Fibroblast of skin of left biceps (primary cell): Measurements from ENCODE around the gene FGF19.

ENCODE experiments used
- DNase-seq, 2 experiments: peaks; one replicate each; pipeline ENCODE4 v3.0.0-alpha.2; 2013; ENCODE audit warnings: low read depth in 2 of 2

Gene FGF19

DNA sequence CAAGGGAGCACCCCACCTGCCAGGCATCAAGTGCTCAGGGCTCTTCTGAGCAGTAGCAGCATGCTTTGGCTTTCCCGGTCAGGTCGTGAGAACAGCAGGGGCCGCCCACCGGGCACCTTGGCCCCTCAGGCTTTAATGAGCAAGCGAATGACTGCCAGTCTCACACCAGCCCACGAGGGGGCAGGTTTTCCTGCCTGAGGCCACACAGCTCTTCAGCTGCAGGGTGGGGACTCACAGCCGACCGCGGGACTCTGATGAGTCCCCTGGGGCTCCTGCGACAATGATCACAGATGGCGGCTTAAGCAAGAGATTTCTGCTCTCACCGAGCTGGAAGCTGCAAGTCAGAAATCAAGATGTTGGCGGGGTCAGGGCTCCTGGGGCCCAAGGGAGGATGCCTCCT lies 14.3 kb upstream of the FGF19 start:
- DNase-seq: no peak

DNA sequence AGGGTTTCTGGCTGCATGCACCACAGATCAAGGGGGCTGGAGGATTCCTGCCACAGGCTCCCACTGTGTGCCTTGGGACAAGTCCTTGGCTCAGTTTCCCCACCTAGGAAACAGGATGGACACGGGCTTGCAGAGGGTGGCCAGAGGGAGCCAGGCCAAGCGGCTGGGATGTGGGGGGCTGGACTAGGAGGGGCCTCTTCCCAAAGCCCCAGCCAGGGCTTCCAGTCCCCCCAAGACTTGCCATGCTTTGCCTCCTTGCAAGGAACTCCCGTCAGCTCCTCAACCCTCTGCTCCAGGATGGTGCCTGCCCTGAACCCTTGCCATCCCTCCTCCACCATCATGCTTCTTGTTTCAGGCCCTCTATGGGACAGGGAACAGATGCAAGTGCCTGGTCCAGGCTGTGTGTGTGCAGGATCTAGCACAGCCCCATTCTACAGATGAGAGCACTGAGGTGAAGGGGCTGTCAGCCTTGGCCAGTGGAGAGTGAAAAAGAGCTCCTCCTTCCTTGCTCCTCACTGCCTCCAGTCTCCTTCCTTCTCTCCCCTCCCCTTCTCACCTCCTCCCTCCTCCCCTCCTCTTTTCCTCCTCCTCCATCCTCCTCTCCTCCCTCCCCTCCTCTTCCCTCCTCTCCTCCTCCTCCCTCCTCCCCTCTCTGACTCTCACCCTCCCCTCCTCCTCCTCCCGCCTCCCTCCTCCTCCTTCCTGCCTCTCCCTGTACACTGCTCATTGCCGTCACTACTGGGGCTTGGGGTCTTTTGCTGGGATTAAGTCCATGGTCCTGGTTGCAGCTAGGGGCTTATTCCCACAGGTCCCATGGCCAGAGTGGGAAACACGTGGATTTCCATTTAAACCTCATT lies 13.3 kb upstream of the FGF19 start:
- DNase-seq: no peak

DNA sequence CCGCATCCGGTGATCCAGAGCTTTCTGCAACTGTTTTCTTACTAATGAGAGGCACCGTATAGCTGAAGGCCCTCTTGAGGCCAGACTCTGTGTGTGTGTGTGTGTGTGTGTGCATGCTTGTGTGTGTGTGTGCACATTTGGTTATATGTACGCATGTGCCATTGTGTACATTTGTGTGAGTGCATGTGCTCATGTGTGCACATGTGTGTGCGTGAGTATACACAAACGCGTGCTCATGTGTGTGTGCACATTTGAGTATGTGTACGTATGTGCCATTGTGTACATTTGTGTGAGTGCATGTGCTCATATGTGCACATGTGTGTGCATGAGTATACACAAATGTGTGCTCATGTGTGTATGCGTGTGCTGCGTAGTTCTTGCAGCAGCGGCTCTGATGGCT lies 12.3 kb upstream of the FGF19 start:
- DNase-seq: no peak

DNA sequence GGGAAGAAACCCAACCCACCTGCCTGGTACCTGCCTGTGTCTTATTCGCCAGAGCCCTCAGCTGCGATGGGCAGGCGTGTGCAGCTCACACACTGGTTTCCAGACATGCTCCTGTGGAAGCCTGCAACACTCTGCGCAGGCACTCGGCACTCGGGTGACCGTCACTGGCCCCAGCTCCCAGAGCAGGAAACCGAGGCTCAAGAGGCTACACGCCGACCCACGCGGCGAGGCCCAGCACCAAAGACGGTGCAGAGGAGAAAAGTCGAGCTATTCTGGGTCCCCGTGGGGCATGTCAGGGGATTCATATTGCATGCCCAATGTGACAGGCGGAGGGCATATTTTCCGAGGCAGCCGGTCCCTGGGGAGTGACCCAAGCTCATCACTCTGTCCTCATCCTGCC lies 11.6 kb upstream of the FGF19 start:
- DNase-seq: no peak

DNA sequence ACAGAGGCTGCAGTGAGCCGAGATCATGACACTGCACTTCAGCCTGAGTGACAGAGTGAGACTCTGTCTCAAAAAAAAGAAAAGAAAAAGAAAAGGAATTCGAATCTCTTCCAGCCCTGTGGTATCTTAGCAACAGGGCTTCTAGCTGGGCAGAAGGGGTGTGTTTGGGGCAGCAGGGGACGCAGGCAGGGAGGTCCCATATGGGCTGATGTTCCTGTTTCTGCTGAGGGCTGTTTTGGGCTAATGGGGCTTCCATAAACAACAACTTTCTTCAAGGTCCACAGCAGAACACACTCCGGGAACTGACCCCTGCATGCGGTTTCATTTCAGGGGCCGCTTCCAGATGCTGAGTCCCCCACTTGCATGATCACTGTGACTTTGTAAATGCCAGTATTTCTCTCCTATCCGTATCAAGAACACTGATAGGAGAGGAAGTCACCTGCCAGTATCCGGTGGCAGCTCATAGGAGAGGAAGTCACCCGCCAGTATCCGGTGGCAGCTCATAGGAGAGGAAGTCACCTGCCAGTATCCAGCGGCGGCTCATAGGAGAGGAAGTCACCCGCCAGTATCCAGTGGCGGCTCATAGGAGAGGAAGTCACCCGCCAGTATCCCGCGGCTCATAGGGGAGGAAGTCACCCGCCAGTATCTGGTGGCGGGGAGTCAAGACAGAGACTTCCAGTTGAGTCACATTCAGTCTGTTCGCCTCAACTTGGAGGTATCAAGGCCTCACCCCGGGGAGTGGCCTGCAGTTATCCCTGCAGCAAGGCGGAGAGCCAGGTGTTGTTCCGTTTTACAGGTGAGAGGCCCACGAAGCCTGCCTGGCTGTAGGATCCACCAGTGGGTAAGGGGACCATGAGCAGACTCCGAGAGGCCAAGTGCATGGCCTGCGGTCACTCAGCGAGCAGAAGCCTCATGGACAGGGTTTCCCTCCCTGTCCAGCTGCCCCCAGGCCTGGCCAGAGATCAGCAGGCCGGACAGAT lies 8.3 kb upstream of the FGF19 start:
- no peak for DNase-seq

DNA sequence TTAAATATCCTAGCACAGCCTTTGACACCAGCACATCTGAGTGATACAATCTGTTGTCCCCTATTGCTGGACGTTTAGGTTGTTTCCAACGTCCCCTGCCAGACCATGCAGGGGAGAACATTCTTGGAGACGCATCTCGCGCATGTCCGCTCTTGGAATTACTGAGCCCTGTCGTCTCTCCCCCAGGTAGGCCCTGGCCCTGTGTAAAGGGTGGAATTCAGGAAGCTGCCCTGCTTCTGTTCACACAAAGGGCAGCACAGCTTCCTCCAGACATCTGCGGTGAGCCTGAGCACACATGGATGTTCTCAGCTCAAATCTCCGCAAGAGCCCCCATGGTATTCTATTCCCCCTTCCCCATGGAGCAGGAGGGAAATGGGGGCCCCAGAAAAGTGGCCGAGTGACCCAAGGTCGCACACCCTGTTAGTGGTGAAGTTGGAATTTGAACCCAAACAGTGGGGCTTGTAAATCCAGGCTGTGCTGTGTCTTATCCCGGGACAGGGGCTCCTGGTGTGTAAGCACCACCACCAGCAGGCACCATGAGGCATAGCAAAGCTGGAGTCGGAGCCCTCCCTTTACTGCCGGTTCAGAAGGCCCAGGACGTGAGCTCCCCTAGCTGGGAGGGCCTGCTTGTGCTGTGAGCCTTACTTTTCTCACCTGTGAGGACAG lies 5.0 kb upstream of the FGF19 start:
- no peak for DNase-seq

DNA sequence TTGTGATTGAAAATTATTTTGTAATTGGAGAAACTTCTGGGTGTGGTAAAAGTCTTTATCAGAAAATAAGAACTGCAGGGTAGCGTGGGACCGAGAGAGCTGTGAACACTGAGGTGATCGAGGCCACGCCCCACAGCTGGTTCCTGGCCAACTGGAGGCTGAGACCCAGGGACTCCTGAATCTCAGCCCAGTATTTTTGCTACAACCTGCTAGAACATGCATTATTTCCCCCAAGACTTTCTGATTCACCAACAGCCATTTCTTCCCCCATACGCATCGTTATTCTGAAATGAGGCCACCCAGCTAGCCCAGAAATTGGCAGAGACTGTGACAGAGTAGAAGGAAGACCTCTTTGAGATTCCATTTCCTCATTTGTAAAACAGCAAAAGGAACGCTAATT lies 3.4 kb upstream of the FGF19 start:
- no peak for DNase-seq

DNA sequence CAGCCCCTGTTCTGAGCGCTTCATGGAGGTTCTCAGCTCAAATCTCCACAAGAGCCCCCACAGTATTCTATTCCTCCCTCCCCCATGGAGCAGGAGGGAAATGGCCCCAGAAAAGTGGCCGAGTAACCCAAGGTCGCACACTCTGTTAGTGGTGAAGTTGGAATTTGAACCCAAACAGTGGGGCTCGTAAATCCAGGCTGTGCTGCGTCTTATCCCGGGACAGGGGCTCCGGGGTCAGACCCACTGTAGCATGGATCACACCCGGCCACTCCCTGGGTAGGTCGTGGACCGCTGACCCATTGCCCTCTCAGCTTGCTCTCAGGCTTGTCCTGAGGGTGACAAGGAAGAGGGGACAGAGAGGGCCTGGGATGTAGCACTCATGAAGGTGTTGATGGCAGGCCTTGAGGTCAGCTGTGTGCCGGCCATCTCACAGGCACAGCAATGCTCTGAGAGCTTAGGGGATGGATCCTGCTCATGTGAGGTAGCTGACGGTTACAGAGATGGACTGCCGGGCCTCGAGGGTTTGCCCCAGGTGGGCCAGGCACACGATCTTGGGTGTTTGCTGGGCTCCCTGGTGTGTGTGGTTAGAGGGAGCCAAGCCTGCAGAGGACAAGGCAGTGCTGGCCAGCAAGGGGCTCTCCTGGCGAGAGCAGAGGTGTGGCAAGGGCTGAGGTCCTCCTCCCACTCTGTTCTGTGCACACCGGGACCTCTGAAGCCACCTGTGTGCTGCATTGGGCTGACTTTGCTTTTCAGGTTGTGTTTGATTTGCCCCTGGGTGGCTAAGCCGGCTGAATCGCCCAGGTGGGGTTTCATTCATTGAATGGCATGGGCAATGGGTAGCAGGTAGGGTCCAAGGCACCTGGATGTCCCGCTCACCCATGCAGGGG lies 2.3 kb upstream of the FGF19 start:
- no peak for DNase-seq

DNA sequence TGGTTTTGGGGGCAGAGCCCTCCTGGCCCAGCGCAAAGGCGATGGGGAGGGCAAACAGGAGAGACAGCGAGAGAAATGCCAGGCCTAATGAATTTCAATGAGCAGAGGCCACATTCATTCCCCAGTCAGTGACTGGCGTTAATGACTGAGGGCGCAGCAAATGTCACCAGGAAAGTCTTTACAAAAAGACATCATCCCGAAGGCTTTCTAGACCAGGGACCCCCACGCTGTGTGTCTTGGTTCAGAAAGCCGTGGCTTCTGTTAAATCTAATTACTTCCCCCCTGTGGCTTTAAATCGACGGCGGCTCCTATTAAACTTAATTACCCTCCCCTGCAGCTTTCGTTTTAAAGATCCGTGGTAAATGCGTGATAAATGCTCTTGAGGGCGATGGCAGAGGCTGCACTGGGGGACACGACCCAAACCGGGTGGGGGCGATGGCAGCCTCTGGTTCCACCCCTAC lies 1.6 kb upstream of the FGF19 start:
- DNase-seq: no peak

DNA sequence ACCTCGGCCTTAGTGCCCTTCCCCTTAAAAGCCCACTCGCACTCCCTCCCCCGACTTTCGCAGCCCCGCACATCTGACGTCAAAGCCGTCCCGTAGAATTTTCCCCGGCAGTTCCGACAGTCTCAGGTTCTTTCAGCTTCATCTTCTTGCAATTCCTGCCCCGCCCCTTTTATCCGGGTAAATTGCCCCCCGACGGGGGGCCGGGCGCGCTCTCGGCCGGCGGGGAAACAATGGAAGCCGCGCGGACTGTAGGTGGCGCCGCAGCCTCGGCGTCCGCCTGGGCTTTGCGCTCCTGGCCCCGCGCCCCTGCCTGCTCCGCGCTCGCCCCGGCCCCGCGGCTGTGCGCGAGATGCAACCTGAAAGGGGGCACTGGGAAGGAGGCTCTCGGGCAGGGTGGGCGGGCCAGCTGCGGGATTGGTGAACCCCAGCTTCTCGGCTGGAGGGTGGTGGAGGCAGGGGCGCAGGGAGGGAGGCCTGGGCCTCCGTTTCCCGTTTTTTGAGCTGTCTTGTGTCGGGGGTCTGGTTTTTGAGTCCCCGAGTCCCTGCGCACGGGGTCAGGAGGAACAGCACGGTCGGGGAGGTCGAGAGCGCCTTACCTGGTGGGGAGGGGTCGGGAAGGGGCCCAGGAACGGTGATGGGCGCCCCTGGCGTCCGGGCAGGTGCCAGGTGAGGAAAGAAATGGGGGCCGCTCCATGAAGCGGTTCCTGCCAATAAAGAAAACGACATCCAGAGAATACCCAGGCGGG lies 859 bp upstream of the FGF19 start:
- DNase-seq: no peak

DNA sequence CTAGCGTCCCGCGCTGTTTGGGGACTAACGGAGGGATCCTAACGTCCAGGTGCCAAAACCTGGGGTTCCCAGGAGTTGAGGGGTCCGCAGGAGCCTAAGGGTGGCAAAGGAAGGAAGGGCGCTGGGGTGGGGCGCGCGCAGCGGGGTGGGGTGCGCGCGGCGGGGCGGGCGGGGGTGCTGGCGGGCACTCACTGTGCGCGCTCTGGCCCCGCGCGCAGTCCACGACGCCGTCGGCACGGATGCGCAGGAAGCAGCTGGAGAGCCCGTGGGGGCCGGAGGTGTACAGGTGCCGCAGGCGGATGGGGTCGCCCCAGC lies 412 bp downstream of the FGF19 start:
- no peak for DNase-seq

DNA sequence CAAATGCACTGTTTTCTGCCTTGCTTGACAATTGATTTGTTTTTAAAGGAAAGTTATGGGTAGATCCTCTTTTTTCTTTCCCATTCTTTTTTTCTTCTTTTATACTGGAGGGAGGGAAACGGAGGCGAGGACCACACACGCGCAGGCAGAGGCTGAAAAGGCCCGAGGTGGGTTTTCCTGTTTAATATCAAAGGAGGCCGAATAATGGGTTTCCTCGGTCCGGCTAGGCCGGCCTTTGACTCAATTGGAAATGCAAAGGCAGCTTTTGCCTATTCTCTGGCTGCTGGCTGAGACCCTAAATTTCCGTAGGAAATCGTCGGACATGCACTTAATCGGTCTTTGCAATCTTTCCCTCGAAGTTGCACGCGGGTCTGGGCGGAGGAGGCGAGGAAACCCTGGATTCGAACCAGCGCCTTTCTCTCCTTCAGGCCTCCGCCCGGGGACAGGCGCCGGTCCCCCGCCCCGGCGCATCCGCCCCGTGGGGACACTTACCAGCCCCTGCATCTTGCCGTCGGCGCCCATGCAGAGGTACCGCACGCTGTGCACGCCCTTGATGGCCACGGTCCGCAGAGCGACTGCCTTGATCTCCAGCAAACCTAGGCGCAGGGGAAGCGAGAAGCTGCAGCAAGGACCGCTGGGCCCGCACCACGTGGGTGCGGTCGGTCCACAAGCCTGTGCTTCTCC lies 911 bp downstream of the FGF19 start:
- no peak for DNase-seq

DNA sequence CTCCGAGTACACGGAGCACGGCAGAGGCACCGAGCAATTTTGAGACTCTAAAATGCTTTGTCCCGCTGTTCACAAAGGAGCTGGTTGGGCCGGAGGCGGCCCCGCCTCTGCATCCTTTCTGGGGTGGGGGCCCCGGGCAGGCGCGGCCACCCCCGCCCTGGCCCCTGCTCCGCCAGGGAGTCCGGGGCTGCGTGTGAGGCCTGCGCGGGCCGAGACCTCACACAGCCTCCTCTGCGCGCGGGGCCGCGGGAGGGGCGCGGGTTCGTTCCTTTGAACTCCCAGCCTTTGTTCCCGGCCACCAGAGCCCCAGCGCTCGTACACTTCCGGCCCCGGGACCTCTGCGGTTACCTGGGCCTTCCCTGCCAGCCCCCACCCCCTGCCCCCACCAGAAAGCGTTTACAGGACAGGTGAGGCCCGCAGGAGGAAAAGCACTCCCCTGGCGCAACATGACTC lies 1.6 kb downstream of the FGF19 start:
- DNase-seq: no peak

DNA sequence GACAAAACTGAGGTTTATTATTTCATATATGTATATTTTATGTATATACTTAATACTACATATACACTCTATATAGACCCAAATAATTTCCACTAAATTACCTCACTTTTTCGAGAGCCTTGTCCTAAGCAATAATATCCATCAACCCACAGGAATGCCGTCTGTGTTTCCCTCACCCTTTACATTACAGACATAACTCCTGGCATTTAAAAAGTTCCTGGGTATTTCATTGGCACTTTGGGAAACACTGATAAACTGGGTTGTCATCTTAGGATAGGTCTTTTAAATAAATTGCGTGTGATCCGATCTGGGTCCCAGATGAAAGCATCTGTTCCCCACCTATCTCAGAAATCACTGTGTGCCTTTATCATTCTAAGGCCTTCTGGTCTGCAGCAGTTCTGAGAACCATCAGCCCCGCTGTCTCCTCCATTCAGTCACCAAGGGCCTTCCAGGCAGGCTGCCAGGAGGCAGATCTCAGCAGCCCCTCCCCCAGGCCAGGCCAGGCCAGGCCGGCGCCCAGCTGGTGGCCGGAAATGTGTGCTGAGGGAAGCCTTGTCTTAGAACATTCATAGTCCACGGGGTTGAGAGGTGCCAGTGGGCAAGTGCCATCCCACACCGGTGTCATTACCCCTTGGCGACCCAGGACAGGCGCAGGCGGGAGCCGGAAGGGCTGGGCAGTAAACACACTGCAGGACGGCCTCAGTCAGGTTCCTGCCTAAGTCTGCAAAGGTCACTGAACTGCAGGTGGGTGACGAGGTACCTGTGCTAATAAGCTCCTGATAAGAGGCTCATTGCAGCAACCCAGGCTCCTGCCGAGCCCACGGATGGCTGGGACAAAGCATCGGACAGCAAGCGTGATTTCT lies 3.3 kb downstream of the FGF19 start:
- DNase-seq: peak in 1 of 2 experiments; percentile 7

DNA sequence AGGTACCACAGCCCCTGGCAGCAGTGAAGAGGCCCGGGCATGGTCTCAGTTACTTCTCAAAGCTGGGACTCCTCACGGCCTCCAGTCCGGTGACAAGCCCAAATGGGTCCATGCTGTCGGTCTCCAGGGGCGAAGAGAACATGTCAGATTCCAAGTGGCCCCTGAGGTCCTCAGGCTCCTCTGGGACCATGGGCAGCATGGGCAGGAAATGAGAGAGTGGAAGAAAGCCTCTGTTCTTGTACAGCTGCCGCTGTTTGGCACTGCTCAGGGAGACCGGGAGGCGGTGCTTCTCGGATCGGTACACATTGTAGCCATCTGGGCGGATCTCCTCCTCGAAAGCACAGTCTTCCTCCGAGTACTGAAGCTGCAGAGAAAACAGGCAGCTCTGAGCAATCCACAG lies 4.6 kb downstream of the FGF19 start:
- no peak for DNase-seq

DNA sequence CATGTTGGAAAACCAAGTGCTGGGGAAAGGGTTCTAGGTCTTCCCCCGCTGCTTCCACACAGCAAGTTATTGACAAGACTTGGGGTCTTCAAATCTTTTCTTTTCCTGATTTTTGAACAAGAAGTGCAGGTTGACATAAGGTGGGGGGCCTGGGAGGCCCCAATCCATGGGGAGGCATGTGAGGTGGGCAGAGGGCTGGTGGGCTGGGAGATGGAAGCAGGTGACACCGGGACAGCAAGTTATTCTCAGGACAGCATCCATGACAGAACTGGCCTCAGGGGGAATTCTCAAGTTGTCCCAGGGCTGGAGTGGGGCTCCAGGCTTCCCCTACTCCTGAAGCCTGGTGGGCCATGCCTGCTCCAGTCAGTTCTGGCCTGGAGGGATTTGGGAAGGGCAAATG lies 5.5 kb downstream of the FGF19 start:
- DNase-seq: no peak

DNA sequence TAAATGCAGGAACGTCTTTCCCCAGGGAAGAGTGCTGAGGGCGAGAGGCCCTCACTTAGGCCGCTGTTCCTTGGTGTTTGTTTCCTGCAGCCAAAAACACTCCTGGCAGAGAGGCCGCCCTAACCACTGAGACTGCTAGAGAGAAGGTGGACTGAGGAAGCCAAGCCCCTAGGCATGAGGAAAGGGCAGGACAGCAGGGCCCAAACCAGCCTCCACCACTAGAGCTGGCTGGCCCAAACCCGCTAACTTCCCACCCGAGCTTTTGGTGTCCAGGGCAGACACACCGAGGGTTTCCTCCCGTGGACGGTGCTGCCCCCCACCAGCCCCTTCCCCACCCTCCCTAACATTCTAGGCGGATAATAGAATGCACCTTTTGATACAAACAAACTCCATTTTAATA lies 6.0 kb downstream of the FGF19 start:
- no peak for DNase-seq

DNA sequence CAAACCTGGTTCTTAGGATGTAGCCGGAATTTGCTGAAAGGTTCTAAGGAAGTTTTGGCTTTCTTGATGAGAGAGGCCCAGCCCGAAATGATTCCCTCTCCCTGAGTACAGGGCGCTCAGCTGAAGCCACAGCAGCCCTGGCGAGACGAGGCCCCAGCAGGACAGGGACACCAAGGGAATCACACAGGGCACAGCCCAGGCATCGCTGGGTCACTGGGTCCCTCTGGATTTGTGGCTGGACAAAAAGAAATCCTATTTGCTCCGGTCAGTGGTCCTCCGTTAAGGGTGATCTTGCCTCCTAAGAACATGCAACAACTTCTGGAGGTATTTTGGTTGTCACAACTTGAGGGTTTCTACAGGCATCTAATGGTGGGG lies 6.4 kb downstream of the FGF19 start:
- no peak for DNase-seq
